HG03045 (cell line): ENCODE data around the gene DUSP7.
"Not testable (repeated sequence)": the region's sequence is repeated elsewhere in the genome, so short reads cannot be mapped to it uniquely, and the experiment has no call there.

Source experiments
- ATAC-seq: cut with Tn5 transposase; IDR thresholded peaks from one replicate; pipeline ENCODE4 v1.9.1; 2021; ENCODE audit warnings: mild to moderate bottlenecking, moderate library complexity; ENCODE audit not compliant: unreplicated experiment

DUSP7 gene

GRCh38 chr3:52049503-52049902 lies 6.9 kb downstream of the DUSP7 start:
- ATAC-seq, result no peak

- no peak for ATAC-seq
These were observed 8.9 kb downstream of the DUSP7 start for GRCh38 chr3:52047295-52047960.

DNA sequence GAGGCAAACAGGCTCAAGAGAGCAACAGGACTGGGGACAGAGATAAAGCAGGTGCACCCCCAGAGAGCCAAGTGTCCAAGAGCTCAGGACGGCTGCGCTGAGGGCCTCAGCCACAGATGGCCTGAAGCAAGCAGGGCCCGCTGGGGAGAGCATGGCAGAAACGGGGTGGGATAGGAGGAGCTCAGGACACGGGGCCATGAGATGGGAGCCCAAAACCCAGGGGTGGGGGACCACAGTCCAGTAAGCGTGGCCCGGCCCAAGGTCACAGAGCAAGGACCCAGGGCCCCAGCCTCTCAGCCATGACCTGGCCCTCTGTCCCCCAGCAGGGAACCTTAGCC lies 9.5 kb downstream of the DUSP7 start:
- ATAC-seq, result no peak

DNA sequence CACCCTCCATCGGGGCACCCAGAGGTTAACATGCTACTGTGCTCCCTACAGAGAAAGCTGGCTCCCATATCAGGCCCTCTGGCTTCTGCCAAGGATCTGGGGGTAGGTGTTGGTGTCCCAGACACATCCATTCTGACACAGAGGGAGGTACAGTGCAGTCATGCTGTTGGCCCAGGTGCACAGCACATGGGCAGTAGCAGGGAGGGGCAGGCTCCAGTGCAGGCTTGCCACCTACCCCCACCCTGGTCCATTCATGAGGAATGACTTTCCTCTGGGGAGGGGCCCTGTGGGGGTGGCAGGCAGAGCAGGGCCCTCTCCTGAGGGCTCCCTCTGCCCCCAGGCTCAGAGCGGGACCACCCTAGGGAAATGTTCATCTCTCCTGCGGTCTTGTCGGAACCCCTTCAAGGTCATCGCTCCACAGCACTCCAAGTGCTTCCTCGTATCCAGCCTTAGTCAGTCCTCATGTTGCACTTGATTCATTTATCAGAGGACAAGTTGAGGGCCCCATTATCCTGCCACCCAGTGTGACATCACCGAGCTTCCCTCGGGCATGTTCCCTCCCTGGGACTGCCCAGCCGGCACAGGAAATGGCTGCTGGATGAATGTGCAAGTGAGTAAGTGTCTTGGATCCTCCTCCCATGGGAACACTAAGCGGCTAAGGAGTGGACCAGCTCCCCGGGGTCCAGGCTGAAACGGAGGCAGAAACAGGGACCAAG lies 10.0 kb downstream of the DUSP7 start:
- ATAC-seq, result no peak

- ATAC-seq, result no peak
These were observed 11.3 kb downstream of the DUSP7 start for GRCh38 chr3:52044869-52045619.

DNA sequence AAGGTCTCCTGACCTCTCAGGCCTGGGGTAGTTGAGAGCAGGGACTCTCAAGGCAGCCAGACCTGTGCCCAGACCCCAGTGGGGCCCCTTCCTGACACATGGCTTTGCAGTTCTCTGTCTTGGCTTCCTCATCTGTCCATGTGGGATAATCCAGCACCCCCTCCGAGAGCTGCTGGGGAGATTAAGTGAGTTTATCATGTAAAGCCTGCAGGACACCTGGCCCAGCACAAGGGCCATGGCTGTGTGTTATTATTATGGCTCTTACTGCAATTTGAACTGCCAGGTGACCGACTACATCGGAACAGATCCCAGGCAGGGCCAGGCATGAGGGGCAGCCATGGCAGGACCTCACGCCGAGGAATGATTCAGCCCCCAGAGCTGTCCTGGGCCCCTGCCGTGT lies 12.6 kb downstream of the DUSP7 start:
- no peak for ATAC-seq

DNA sequence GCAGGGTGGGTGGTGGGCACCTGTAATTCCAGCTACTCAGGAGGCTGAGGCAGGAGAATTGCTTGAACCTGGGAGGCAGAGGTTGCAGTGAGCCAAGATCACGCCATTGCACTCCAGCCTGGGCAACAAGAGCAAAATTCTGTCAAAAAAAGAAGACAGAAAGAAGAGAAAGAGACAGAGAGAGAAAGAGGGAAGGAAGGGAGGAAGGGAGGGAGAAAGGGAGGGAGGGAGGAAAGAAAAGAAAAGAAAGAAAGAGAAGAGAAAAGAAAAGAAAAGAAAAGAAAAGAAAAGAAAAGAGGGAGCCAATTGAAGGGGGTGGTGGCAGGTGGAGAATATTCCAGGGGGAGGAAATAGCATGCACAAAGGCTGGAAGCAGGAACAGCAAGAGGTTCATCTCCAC lies 13.3 kb downstream of the DUSP7 start:
- not testable (repeated sequence) for ATAC-seq

DNA sequence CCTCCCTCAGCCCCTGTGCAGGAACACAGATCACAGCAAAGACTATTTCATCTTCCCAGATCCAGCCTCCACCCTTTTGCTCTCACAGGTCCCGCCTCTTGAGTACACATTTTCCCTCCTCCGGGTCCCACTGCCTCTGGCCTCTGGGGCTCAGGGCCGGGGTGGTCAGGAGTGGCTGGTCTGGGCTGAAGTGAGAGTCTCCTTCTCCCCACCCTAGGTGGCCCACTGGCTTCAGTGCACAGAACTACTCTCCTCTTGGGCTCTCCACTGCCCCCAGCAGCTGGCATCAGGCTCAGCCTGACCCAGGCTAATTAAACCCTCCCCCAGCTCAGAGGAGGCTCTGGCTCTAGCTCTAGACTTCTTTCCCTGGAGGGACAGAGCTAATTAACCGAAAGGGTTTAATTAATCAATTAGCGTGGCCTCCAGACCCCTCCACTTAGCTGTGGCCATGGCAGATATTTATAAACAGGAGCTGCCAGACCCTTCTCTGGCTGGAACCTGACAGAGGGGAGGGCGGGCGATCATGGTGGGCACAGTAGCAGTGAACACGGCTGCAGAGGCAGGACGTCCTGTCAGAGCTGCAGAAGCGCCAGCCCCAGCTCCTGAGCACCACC lies 15.1 kb downstream of the DUSP7 start:
- ATAC-seq, result no peak

- no peak for ATAC-seq
These were observed 15.8 kb downstream of the DUSP7 start for GRCh38 chr3:52040600-52040999.

DNA sequence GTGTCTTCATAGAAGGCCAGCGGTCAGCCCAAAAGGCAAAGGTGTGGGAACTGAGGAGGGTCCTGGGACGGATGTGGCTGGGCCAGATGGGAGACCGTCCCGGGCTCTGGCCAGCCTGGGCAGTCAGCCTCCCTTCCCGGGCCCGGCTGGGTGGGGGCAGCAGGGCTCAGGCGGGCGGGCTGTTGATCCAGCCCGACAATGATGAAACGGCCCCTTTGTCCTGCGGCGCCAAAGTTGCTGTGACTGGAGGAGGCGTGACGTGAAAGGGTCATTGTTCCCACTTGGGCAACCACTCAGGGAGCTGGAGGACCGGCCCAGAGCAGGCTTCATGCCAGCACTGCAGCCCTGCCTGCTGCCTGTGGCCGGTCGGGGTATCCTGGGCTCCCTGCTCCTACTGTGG lies 16.5 kb downstream of the DUSP7 start:
- ATAC-seq, result no peak

DNA sequence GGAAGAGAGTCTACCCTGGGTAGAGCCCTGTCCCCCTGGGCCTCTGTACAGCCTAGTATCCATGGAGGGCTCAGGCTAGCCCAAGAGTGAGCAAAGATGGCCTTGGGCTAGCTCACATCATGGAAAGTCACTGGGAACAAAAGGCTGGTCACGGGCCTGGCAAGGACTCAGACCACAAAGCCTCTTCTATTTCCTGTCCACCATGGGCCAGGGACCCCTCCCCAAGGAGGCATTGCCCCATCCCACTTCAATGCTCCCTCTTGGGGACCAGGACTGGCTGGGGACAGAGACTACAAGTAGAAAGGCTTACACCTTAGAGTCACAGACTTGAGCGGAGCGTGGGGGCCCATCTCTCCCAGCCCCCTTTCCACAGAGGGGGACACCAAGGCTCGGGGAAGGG lies 16.9 kb downstream of the DUSP7 start:
- no peak for ATAC-seq

GRCh38 chr3:52038227-52038626 lies 18.1 kb downstream of the DUSP7 start:
- ATAC-seq, result no peak

GRCh38 chr3:52037291-52037690 lies 19.1 kb downstream of the DUSP7 start:
- no peak for ATAC-seq

- ATAC-seq, result no peak
These were observed 19.5 kb downstream of the DUSP7 start for GRCh38 chr3:52036829-52037228.

DNA sequence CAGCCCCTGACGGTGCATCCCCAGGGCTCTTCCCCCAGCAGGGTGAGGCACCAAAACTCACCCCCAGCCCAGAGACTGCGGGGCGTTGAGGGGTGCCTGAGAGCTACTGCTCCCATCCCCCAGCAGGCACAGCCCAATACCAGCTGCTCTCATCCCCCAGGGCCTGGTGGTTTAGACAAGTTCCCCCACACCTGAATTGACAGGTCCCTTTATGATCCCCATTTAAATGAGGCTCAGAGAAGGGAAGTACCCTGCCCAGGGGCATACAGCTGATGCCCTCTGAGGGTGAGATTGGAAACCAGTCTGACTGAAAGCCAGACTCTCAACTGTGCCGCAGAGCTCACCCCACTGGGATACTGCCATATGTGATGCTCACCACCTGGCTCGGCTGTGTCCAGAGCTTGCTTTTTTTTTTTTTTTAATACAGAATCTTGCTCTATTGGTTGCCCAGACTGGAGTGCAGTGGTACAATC lies 20.1 kb downstream of the DUSP7 start:
- no peak for ATAC-seq

DNA sequence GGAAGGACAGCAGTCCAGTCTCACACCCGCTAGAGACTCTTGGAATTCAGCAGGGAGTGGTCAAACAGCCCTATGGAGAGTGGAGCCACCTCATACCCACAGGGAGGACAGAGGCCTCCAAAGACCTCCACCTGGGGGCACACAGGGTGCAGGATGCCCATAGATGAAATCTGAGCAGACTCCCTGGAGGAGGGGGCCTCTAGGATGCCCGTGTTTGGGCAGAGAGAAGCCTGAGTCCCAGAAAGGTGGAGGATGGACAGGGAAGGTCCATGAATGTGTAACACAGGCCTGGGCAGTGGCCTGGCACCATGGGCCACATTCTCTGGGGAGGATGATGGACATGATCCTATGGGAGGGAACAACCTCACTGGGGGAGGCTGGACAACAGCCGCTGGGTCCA lies 21.7 kb downstream of the DUSP7 start:
- no peak for ATAC-seq

GRCh38 chr3:52034212-52034611 lies 22.2 kb downstream of the DUSP7 start:
- no peak for ATAC-seq

DNA sequence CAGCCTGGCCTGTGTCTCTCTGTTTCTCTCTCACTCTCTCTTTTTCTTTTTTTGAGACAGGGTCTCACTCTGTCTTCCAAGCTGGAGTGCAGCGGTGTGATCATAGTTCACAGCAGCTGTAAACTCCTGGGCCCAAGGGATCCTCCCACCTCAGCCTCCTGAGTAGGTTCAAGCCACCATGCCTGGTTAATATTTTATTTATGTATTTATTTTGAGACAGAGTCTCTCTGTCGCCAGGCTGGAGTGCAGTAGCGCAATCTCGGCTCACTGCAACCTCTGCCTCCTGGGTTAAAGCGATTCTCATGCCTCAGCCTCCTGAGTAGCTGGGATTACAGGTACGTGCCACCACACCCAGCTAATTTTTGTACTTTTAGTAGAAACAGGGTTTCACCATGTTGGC lies 22.6 kb downstream of the DUSP7 start:
- not testable (repeated sequence) for ATAC-seq

- ATAC-seq, result no peak
These were observed 23.5 kb downstream of the DUSP7 start for GRCh38 chr3:52032702-52033408.

- no peak for ATAC-seq
These were observed 24.5 kb downstream of the DUSP7 start for GRCh38 chr3:52031896-52032295.

- no peak for ATAC-seq
These were observed 25.6 kb downstream of the DUSP7 start for GRCh38 chr3:52030714-52031310.
